ENCODE data around the gene PSORS1C2. TPM values are rescaled to one million over a fixed set of nuclear protein-coding genes. Genes with fewer than 3 reads are reported as not detected.

The PSORS1C2 gene
- total and polyA plus RNA-seq, 4 donors, result not detected

GRCh38 chr6:31092238-31092637 lies 46.6 kb downstream of the PSORS1C2 start:
- no peaks in the 10 kb centered on the region for H3K27me3 ChIP-seq (ENCODE audit: control insufficient read depth in 4 of 4, insufficient read depth in 4 of 4, low read length in 3 of 4)
- no peaks in the 10 kb centered on the region for H3K36me3 ChIP-seq (ENCODE audit: control insufficient read depth in 4 of 4, insufficient read depth in 3 of 4, low read depth in 1 of 4, low read length in 3 of 4)
- 84% methylated on average over 2 of the region's 2 CpGs for WGBS
- no peak for DNase-seq (ENCODE audit: low spot score)
- H3K9me3 ChIP-seq (ENCODE audit: control insufficient read depth in 4 of 4, low read length in 3 of 4), result no peaks in the 10 kb centered on the region
- no peaks in the 10 kb centered on the region for H3K4me1 ChIP-seq (ENCODE audit: control insufficient read depth in 4 of 4, insufficient read depth in 4 of 4, low read length in 3 of 4)
- no peak overlapping the region for H3K27ac ChIP-seq (ENCODE audit: low read depth in 1 of 2, low read length in 2 of 2)
- TF ChIP-seq HNF4A (conservative IDR thresholded peaks at IDR 0.05) (no peak), RXRA (IDR thresholded peaks at IDR 0.05) (no peak), MAX (IDR thresholded peaks at IDR 0.05) (no peak), FOXA2 (IDR thresholded peaks at IDR 0.05) (no peak), GABPA (IDR thresholded peaks at IDR 0.05 in 1 of 2, conservative IDR thresholded peaks at IDR 0.05 in 1 of 2) (no peak), RAD21 (IDR thresholded peaks at IDR 0.05) (no peak), EGR1 (IDR thresholded peaks at IDR 0.05; ENCODE audit: low read depth in 2 of 2) (no peak), TAF1 (conservative IDR thresholded peaks at IDR 0.05) (no peak), NR2F2 (IDR thresholded peaks at IDR 0.05) (no peak), HNF4G (IDR thresholded peaks at IDR 0.05) (no peak), FOXA1 (IDR thresholded peaks at IDR 0.05) (no peak)
- TF ChIP-seq, protein P1, sequence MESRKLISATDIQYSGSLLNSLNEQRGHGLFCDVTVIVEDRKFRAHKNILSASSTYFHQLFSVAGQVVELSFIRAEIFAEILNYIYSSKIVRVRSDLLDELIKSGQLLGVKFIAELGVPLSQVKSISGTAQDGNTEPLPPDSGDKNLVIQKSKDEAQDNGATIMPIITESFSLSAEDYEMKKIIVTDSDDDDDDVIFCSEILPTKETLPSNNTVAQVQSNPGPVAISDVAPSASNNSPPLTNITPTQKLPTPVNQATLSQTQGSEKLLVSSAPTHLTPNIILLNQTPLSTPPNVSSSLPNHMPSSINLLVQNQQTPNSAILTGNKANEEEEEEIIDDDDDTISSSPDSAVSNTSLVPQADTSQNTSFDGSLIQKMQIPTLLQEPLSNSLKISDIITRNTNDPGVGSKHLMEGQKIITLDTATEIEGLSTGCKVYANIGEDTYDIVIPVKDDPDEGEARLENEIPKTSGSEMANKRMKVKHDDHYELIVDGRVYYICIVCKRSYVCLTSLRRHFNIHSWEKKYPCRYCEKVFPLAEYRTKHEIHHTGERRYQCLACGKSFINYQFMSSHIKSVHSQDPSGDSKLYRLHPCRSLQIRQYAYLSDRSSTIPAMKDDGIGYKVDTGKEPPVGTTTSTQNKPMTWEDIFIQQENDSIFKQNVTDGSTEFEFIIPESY (IDR thresholded peaks at IDR 0.05), result no peak
- TF ChIP-seq, protein P2, sequence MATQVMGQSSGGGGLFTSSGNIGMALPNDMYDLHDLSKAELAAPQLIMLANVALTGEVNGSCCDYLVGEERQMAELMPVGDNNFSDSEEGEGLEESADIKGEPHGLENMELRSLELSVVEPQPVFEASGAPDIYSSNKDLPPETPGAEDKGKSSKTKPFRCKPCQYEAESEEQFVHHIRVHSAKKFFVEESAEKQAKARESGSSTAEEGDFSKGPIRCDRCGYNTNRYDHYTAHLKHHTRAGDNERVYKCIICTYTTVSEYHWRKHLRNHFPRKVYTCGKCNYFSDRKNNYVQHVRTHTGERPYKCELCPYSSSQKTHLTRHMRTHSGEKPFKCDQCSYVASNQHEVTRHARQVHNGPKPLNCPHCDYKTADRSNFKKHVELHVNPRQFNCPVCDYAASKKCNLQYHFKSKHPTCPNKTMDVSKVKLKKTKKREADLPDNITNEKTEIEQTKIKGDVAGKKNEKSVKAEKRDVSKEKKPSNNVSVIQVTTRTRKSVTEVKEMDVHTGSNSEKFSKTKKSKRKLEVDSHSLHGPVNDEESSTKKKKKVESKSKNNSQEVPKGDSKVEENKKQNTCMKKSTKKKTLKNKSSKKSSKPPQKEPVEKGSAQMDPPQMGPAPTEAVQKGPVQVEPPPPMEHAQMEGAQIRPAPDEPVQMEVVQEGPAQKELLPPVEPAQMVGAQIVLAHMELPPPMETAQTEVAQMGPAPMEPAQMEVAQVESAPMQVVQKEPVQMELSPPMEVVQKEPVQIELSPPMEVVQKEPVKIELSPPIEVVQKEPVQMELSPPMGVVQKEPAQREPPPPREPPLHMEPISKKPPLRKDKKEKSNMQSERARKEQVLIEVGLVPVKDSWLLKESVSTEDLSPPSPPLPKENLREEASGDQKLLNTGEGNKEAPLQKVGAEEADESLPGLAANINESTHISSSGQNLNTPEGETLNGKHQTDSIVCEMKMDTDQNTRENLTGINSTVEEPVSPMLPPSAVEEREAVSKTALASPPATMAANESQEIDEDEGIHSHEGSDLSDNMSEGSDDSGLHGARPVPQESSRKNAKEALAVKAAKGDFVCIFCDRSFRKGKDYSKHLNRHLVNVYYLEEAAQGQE (IDR thresholded peaks at IDR 0.05), result no peak
- no peak overlapping the region for H3K9ac ChIP-seq (ENCODE audit: low read depth in 1 of 2, low read length in 2 of 2)
- no peak overlapping the region for H3K4me3 ChIP-seq (ENCODE audit: low read depth in 1 of 3, low read length in 3 of 3)

DNA sequence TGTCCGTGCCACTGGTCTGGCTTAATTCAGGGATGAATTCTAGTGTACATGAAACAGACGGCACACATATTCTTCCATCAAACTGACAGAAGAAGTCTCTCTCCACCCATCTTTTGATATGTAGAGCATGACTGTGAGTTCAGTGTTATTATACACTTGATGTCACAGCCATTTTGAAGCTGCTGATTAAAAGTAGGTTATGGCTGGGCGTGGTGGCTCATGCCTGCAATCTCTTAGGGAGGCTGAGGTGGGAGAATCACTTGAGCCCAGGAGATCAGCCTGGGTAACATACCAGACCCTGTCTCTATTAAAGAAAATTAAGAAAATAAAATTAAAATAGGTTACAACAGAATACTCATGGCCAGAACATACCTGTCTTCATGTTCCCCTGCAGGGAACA lies 47.2 kb downstream of the PSORS1C2 start:
- H3K4me3 ChIP-seq (ENCODE audit: low read depth in 1 of 3, low read length in 3 of 3), result no peak overlapping the region
- no peaks in the 10 kb centered on the region for H3K9me3 ChIP-seq (ENCODE audit: control insufficient read depth in 4 of 4, low read length in 3 of 4)
- no peaks in the 10 kb centered on the region for H3K36me3 ChIP-seq (ENCODE audit: control insufficient read depth in 4 of 4, insufficient read depth in 3 of 4, low read depth in 1 of 4, low read length in 3 of 4)
- no peak for DNase-seq (ENCODE audit: low spot score)
- H3K27ac ChIP-seq (ENCODE audit: low read depth in 1 of 2, low read length in 2 of 2), result no peak overlapping the region
- H3K4me1 ChIP-seq (ENCODE audit: control insufficient read depth in 4 of 4, insufficient read depth in 4 of 4, low read length in 3 of 4), result peaks cover 0 to 1% (median 0%) of the 10 kb centered on the region in 4 donors
- WGBS, result 60% methylated on average over 3 of the region's 3 CpGs
- no peaks in the 10 kb centered on the region for H3K27me3 ChIP-seq (ENCODE audit: control insufficient read depth in 4 of 4, insufficient read depth in 4 of 4, low read length in 3 of 4)
- H3K9ac ChIP-seq (ENCODE audit: low read depth in 1 of 2, low read length in 2 of 2), result no peak overlapping the region
- TF ChIP-seq RAD21 (IDR thresholded peaks at IDR 0.05), result no peak
- no peak for TF ChIP-seq RXRA (IDR thresholded peaks at IDR 0.05)
- no peak for TF ChIP-seq HNF4A (conservative IDR thresholded peaks at IDR 0.05)
- no peak for TF ChIP-seq GABPA (IDR thresholded peaks at IDR 0.05 in 1 of 2, conservative IDR thresholded peaks at IDR 0.05 in 1 of 2)
- TF ChIP-seq, protein P1 (IDR thresholded peaks at IDR 0.05), result no peak
- TF ChIP-seq FOXA1 (IDR thresholded peaks at IDR 0.05), result no peak
- TF ChIP-seq JUND (IDR thresholded peaks at IDR 0.05), result no peak
- no peak for TF ChIP-seq EGR1 (IDR thresholded peaks at IDR 0.05; ENCODE audit: low read depth in 2 of 2)
- TF ChIP-seq YY1 (IDR thresholded peaks at IDR 0.05), result no peak
- TF ChIP-seq HNF4G (IDR thresholded peaks at IDR 0.05), result no peak
- TF ChIP-seq, protein P3, sequence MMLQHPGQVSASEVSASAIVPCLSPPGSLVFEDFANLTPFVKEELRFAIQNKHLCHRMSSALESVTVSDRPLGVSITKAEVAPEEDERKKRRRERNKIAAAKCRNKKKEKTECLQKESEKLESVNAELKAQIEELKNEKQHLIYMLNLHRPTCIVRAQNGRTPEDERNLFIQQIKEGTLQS (IDR thresholded peaks at IDR 0.05), result no peak
- no peak for TF ChIP-seq TAF1 (conservative IDR thresholded peaks at IDR 0.05)
- no peak for TF ChIP-seq CTCF (IDR thresholded peaks at IDR 0.05; ENCODE audit: low read depth, low read length, missing input control)
- no peak for TF ChIP-seq FOXA2 (IDR thresholded peaks at IDR 0.05)
- TF ChIP-seq SP1 (IDR thresholded peaks at IDR 0.05), result no peak

Data from liver (tissue), 9 donors.